ENCODE data around the gene TUBB2A. TPM values are rescaled to one million over a fixed set of nuclear protein-coding genes. Genes with fewer than 3 reads are reported as not detected.

Gene TUBB2A
- total and polyA plus RNA-seq, 2 of the 13 experiments (the other 11 are each of a cell fraction or from before 2014, with no cell fraction given): 35.3 to 106 TPM

GRCh38 chr6:3176562-3177355, 19.4 kb upstream of the TUBB2A start (continued):
- TF ChIP-seq, protein P1, sequence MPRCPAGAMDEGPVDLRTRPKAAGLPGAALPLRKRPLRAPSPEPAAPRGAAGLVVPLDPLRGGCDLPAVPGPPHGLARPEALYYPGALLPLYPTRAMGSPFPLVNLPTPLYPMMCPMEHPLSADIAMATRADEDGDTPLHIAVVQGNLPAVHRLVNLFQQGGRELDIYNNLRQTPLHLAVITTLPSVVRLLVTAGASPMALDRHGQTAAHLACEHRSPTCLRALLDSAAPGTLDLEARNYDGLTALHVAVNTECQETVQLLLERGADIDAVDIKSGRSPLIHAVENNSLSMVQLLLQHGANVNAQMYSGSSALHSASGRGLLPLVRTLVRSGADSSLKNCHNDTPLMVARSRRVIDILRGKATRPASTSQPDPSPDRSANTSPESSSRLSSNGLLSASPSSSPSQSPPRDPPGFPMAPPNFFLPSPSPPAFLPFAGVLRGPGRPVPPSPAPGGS (CRISPR knock-in tag; IDR thresholded peaks at IDR 0.05): no peak
- TF ChIP-seq ZSCAN25 (CRISPR knock-in tag; IDR thresholded peaks at IDR 0.05) (no peak), SRY (CRISPR knock-in tag; IDR thresholded peaks at IDR 0.05) (no peak), TAF1 (CRISPR knock-in tag; IDR thresholded peaks at IDR 0.05) (no peak), CEBPG (CRISPR knock-in tag; IDR thresholded peaks at IDR 0.05) (peak; percentile 46; the same call in 1 of the 2 replicates), RFX3 (CRISPR knock-in tag; IDR thresholded peaks at IDR 0.05) (no peak), KLF9 (CRISPR knock-in tag; IDR thresholded peaks at IDR 0.05; ENCODE audit: low read depth) (no peak), TERF1 (CRISPR knock-in tag; IDR thresholded peaks at IDR 0.05) (no peak), ZNF138 (CRISPR knock-in tag; IDR thresholded peaks at IDR 0.05; ENCODE audit: low read depth) (no peak), ZNF558 (CRISPR knock-in tag; IDR thresholded peaks at IDR 0.05; ENCODE audit: borderline replicate concordance) (no peak), HINFP (CRISPR knock-in tag; IDR thresholded peaks at IDR 0.05; ENCODE audit: low read depth) (no peak), ZNF496 (CRISPR knock-in tag; IDR thresholded peaks at IDR 0.05; ENCODE audit: insufficient replicate concordance) (no peak), CBFB (CRISPR knock-in tag; IDR thresholded peaks at IDR 0.05) (no peak), ZBTB44 (CRISPR knock-in tag; IDR thresholded peaks at IDR 0.05) (no peak), CREB1 (IDR thresholded peaks at IDR 0.05) (peak; percentile 94), CREB1 (CRISPR knock-in tag; IDR thresholded peaks at IDR 0.05) (peak; percentile 67), HDAC6 (IDR thresholded peaks at IDR 0.05; ENCODE audit: low read depth, low read length) (no peak), NONO (IDR thresholded peaks at IDR 0.05) (no peak), NONO (CRISPR knock-in tag; conservative IDR thresholded peaks at IDR 0.05) (no peak), ARNT (IDR thresholded peaks at IDR 0.05) (no peak), EP300 (IDR thresholded peaks at IDR 0.05; ENCODE audit: low read depth in 2 of 2, low read length in 2 of 2) (no peak), EP300 (CRISPR knock-in tag; IDR thresholded peaks at IDR 0.05; ENCODE audit: borderline replicate concordance) (0 out of 2 replicates have a peak, but pooled peaks have one; percentile 27), ZNF10 (CRISPR knock-in tag; IDR thresholded peaks at IDR 0.05; ENCODE audit: borderline replicate concordance, low read depth) (no peak), ZBTB21 (CRISPR knock-in tag; IDR thresholded peaks at IDR 0.05) (peak; percentile 94)
- TF ChIP-seq, protein P2, sequence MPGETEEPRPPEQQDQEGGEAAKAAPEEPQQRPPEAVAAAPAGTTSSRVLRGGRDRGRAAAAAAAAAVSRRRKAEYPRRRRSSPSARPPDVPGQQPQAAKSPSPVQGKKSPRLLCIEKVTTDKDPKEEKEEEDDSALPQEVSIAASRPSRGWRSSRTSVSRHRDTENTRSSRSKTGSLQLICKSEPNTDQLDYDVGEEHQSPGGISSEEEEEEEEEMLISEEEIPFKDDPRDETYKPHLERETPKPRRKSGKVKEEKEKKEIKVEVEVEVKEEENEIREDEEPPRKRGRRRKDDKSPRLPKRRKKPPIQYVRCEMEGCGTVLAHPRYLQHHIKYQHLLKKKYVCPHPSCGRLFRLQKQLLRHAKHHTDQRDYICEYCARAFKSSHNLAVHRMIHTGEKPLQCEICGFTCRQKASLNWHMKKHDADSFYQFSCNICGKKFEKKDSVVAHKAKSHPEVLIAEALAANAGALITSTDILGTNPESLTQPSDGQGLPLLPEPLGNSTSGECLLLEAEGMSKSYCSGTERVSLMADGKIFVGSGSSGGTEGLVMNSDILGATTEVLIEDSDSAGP (CRISPR knock-in tag; IDR thresholded peaks at IDR 0.05; ENCODE audit: borderline replicate concordance): no peak

Measured in HepG2 (cell line).